Measurements from ENCODE around the gene KRTAP12-1. TPM values are rescaled to one million over a fixed set of nuclear protein-coding genes. Genes with fewer than 3 reads are reported as not detected.

Gene KRTAP12-1
- total RNA-seq, 2 experiments from 2014 or later: not detected

DNA sequence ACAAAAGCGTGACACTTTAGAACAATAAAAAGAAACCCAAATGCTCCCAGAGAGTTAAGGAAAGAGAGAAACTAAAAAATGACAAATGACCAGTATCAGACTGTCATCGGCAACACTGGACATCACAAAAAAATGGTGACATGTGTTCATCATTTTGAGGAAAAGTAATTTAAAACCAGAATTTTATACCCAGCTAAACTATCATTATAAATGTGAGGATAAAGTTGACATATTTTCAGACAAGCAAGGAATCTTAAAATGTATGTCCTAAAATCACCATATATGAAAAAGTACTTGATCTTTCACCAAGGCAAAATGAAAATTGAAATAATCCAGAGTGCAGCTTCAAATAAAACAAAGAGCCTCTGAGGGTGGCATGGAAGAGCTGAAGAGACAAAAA is 37.1 kb downstream of the KRTAP12-1 start:
- POLR2A ChIA-PET: interaction anchor here (1.2 kb wide), 1 partner anchor 13 kb away, joined by 4 read pairs; the partner anchor contains the start of gene KRTAP12-3
- Histone ChIP-seq H3K9me3 (ENCODE audit: control insufficient read depth in 1 of 2, insufficient read depth in 1 of 2, low read length in 2 of 2) (peaks cover 18 to 21% of the 10 kb centered on the region in 2 experiments), H3K4me1 (ENCODE audit: insufficient read depth, low read length) (no peaks in the 10 kb centered on the region), H3K27me3 (ENCODE audit: control insufficient read depth in 1 of 2, insufficient read depth in 2 of 2, low read length in 2 of 2) (no peaks in the 10 kb centered on the region), H3K27ac (ENCODE audit: low read depth in 1 of 2, low read length in 2 of 2) (no peak overlapping the region), H3K4me3 (ENCODE audit: low read length) (no peak overlapping the region), H3K36me3 (ENCODE audit: insufficient read depth, low read length) (no peaks in the 10 kb centered on the region)
- Mint-ChIP-seq H3K36me3 (ENCODE audit: low read depth) (peaks cover 5% of the 10 kb centered on the region), H3K9me3 (peaks cover 10% of the 10 kb centered on the region), H3K4me3 (no peak overlapping the region), H3K4me1 (ENCODE audit: low read depth) (no peaks in the 10 kb centered on the region), H3K27me3 (no peaks in the 10 kb centered on the region), H3K27ac (no peak overlapping the region)
- intact Hi-C loops (cut with DNase I, micrococcal nuclease): no loop called here
- DNase-seq: no peak
- TF ChIP-seq, protein P1, sequence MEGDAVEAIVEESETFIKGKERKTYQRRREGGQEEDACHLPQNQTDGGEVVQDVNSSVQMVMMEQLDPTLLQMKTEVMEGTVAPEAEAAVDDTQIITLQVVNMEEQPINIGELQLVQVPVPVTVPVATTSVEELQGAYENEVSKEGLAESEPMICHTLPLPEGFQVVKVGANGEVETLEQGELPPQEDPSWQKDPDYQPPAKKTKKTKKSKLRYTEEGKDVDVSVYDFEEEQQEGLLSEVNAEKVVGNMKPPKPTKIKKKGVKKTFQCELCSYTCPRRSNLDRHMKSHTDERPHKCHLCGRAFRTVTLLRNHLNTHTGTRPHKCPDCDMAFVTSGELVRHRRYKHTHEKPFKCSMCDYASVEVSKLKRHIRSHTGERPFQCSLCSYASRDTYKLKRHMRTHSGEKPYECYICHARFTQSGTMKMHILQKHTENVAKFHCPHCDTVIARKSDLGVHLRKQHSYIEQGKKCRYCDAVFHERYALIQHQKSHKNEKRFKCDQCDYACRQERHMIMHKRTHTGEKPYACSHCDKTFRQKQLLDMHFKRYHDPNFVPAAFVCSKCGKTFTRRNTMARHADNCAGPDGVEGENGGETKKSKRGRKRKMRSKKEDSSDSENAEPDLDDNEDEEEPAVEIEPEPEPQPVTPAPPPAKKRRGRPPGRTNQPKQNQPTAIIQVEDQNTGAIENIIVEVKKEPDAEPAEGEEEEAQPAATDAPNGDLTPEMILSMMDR (IDR thresholded peaks at IDR 0.05): no peak
- no peak for ATAC-seq (ENCODE audit: poor library complexity)
- CTCF ChIA-PET: no interaction called here

DNA sequence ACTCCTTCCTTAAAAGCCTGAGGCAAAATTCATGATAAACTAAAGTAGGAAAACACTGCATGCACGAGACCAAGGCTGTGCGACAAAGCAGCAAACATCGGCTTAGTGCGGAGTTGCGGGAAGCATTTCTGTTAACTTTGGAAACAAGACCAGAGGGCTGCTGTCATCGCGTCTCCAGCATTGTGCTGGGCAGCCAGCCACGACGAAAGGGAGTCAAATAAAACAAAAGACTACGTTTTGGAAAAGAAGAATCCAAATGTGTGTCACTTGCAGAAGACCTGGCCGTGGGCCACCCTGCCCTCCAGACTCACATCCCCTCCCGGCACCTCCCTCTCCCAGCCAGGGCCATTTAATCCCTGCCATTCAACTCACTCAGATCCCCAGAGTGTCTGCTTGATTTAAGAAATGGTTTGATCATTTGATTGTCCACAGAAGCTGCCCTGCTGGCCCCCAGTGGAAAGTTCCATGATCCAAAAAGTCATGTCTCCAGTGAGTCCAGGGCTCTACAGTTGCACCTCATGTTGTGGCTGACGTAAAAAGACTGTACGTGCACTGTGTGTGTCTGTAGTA is 38.1 kb downstream of the KRTAP12-1 start:
- ChIA-PET POLR2A (no interaction called here), CTCF (no interaction called here)
- TF ChIP-seq, protein P1 (IDR thresholded peaks at IDR 0.05): no peak
- H3K36me3 ChIP-seq (ENCODE audit: insufficient read depth, low read length): no peaks in the 10 kb centered on the region
- Mint-ChIP-seq H3K27me3 (no peaks in the 10 kb centered on the region), H3K27ac (no peak overlapping the region), H3K36me3 (ENCODE audit: low read depth) (peaks cover 5% of the 10 kb centered on the region), H3K9me3 (peaks cover 10% of the 10 kb centered on the region), H3K4me3 (no peak overlapping the region), H3K4me1 (ENCODE audit: low read depth) (no peaks in the 10 kb centered on the region)
- no peak overlapping the region for H3K27ac ChIP-seq (ENCODE audit: low read depth in 1 of 2, low read length in 2 of 2)
- H3K4me1 ChIP-seq (ENCODE audit: insufficient read depth, low read length): no peaks in the 10 kb centered on the region
- no peak overlapping the region for H3K4me3 ChIP-seq (ENCODE audit: low read length)
- peaks cover 21 to 22% of the 10 kb centered on the region in 2 experiments for H3K9me3 ChIP-seq (ENCODE audit: control insufficient read depth in 1 of 2, insufficient read depth in 1 of 2, low read length in 2 of 2)
- ATAC-seq (ENCODE audit: poor library complexity) (no peak), DNase-seq (no peak)
- intact Hi-C loops (cut with DNase I, micrococcal nuclease): no loop called here
- H3K27me3 ChIP-seq (ENCODE audit: control insufficient read depth in 1 of 2, insufficient read depth in 2 of 2, low read length in 2 of 2): peaks cover 0 to 2% of the 10 kb centered on the region in 2 experiments

DNA sequence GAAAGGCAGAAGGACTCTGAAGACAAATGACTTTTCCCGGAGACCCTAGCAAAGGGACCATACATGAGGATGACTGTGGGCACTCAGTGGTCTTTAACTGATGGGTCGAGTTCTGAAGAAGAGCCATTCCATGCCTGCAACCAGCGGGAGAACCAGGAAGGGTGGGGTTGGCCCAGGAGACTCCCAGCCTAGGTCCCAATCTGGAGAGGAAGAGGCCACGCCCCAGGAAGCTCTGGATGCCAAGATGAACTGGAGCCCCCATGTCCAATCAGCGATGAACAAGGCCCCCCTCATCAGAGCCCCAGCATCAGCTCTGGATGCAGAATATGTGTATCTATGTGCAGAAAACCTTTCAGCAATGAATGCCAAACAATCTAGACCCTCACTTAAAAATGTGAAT is 41.2 kb downstream of the KRTAP12-1 start:
- Mint-ChIP-seq H3K9me3 (peaks cover 10% of the 10 kb centered on the region), H3K4me3 (no peak overlapping the region), H3K36me3 (ENCODE audit: low read depth) (peaks cover 5% of the 10 kb centered on the region), H3K27me3 (no peaks in the 10 kb centered on the region), H3K4me1 (ENCODE audit: low read depth) (no peaks in the 10 kb centered on the region), H3K27ac (no peak overlapping the region)
- H3K4me3 ChIP-seq (ENCODE audit: low read length): no peak overlapping the region
- no peak overlapping the region for H3K27ac ChIP-seq (ENCODE audit: low read depth in 1 of 2, low read length in 2 of 2)
- intact Hi-C loops (cut with DNase I, micrococcal nuclease): no loop called here
- H3K27me3 ChIP-seq (ENCODE audit: control insufficient read depth in 1 of 2, insufficient read depth in 2 of 2, low read length in 2 of 2): peaks cover 0 to 2% of the 10 kb centered on the region in 2 experiments
- TF ChIP-seq, protein P1 (IDR thresholded peaks at IDR 0.05): no peak
- peaks cover 21% of the 10 kb centered on the region in 2 experiments for H3K9me3 ChIP-seq (ENCODE audit: control insufficient read depth in 1 of 2, insufficient read depth in 1 of 2, low read length in 2 of 2)
- ATAC-seq (ENCODE audit: poor library complexity) (no peak), DNase-seq (no peak)
- no peaks in the 10 kb centered on the region for H3K36me3 ChIP-seq (ENCODE audit: insufficient read depth, low read length)
- ChIA-PET POLR2A (no interaction called here), CTCF (no interaction called here)
- no peaks in the 10 kb centered on the region for H3K4me1 ChIP-seq (ENCODE audit: insufficient read depth, low read length)
